Right lobe of liver (tissue), 4 donors: ENCODE results near the gene PTPN4.

Experiments used
- POLR2A ChIP-seq: fragments of 450-650 bp; IDR thresholded peaks from one replicate; pipeline ENCODE4 v1.6.1; 2017; ENCODE audit warnings: antibody characterized with exemption, mild to moderate bottlenecking
- TF ChIP-seq, protein P1 (sequence below), 4 donors: fragments of 200-600 bp in 3 of 4; fragments of 450-650 bp in 1 of 4; IDR thresholded peaks; one replicate each; pipeline versions ENCODE4 v1.5.1 to v1.8.0; 2016 to 2022; ENCODE audit warnings: antibody characterized with exemption in 4 of 4, mild to moderate bottlenecking in 2 of 4
- donor health status: DM: no; HTN: no; CAD: no.
- donor health status: DM: no; HTN: no; CAD: no.
- donor health status: DM: no; HTN: yes; CAD: no.

- TF ChIP-seq, protein P1, sequence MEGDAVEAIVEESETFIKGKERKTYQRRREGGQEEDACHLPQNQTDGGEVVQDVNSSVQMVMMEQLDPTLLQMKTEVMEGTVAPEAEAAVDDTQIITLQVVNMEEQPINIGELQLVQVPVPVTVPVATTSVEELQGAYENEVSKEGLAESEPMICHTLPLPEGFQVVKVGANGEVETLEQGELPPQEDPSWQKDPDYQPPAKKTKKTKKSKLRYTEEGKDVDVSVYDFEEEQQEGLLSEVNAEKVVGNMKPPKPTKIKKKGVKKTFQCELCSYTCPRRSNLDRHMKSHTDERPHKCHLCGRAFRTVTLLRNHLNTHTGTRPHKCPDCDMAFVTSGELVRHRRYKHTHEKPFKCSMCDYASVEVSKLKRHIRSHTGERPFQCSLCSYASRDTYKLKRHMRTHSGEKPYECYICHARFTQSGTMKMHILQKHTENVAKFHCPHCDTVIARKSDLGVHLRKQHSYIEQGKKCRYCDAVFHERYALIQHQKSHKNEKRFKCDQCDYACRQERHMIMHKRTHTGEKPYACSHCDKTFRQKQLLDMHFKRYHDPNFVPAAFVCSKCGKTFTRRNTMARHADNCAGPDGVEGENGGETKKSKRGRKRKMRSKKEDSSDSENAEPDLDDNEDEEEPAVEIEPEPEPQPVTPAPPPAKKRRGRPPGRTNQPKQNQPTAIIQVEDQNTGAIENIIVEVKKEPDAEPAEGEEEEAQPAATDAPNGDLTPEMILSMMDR (IDR thresholded peaks at IDR 0.05), result no peak
- TF ChIP-seq POLR2A, result no peak
Measured at GRCh38 chr2:119982506-119982905, 222.8 kb downstream of the PTPN4 start.
